ENCODE results near the gene GATAD2A. TPM values are rescaled to one million over a fixed set of nuclear protein-coding genes. Genes with fewer than 3 reads are reported as not detected.

The GATAD2A gene
- polyA plus RNA-seq, 1 donor (not counting 4 experiments of a cell fraction or from before 2014, with no cell fraction given), result 28.4 TPM

DNA sequence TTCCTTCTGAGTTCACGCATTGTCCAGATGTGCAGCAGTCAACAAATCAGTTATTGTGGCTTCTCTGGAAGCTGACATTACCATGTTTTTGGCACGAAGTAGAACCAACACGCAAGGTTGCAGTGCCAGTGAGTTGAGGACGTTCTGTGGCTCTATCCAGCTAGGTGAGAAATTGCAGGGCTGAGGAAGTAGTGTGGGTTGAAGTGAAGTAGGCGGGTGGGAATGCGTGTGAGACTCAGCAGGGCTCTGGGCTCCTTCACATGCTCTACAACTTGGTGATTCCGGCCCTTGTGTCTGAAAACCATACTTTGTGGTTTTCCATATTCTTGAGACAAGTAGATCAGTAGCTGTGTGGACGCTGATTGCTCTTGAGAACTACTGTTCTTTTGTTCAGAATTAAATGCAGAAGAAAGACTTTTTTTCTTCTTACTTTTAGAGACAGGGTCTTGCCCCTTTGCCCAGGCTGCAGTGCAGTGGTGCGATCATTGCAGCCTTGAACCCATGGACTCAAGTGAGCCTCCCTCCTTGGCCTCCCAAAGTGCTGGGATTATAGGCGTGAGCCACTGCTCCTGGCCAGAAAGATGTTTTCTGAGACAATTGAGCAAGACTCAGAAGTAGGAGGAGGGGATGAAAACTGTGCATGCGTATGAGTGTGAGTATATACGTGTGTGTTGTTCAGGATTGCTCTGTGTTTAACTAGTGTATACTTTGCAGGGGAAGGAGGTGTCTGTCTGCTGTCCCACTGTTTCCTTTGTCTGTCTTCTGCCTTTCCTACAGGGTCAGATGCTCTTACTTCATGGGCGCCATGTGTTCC, 46.2 kb downstream of the GATAD2A start:
- FAIRE-seq (no peak), DNase-seq (ENCODE audit: low read depth, low spot score) (no peak)
- H3K4me1 ChIP-seq (ENCODE audit: control insufficient read depth, extremely low read depth, insufficient read depth, low read length), result no peaks in the 10 kb centered on the region
- H3K79me2 ChIP-seq (ENCODE audit: control insufficient read depth, insufficient read depth, low read length), result peaks cover 92% of the 10 kb centered on the region
- H3K4me2 ChIP-seq (ENCODE audit: control insufficient read depth, extremely low read depth, insufficient read depth, low read depth, low read length), result no peak overlapping the region
- no peak overlapping the region for H3K9ac ChIP-seq (ENCODE audit: control insufficient read depth, extremely low read depth, insufficient read depth, low read length)
- H3K9me1 ChIP-seq (ENCODE audit: control insufficient read depth, extremely low read depth, insufficient read depth, low read length), result peaks cover 4% of the 10 kb centered on the region
- no peaks in the 10 kb centered on the region for H3K9me3 ChIP-seq (ENCODE audit: control insufficient read depth, low read depth, low read length)
- TF ChIP-seq, protein P1, sequence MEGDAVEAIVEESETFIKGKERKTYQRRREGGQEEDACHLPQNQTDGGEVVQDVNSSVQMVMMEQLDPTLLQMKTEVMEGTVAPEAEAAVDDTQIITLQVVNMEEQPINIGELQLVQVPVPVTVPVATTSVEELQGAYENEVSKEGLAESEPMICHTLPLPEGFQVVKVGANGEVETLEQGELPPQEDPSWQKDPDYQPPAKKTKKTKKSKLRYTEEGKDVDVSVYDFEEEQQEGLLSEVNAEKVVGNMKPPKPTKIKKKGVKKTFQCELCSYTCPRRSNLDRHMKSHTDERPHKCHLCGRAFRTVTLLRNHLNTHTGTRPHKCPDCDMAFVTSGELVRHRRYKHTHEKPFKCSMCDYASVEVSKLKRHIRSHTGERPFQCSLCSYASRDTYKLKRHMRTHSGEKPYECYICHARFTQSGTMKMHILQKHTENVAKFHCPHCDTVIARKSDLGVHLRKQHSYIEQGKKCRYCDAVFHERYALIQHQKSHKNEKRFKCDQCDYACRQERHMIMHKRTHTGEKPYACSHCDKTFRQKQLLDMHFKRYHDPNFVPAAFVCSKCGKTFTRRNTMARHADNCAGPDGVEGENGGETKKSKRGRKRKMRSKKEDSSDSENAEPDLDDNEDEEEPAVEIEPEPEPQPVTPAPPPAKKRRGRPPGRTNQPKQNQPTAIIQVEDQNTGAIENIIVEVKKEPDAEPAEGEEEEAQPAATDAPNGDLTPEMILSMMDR (optimal IDR thresholded peaks at IDR 0.05 in 1 of 3, IDR thresholded peaks at IDR 0.05 in 1 of 3, conservative IDR thresholded peaks at IDR 0.05 in 1 of 3; ENCODE audit: extremely low read depth in 1 of 3, insufficient read depth in 2 of 3, low read length in 3 of 3), result no peak
- TF ChIP-seq EZH2 (IDR thresholded peaks at IDR 0.05; ENCODE audit: low read length), result no peak
- peaks cover 40% of the 10 kb centered on the region for H4K20me1 ChIP-seq (ENCODE audit: control insufficient read depth, extremely low read depth, insufficient read depth, low read length)
- no peak overlapping the region for H3K27ac ChIP-seq (ENCODE audit: control insufficient read depth, insufficient read depth, low read length)
- dilution Hi-C loops (cut with MboI; ENCODE audit: extremely low pct_ligation_motif_present, low sequenced_read_pairs), result no loop called here
- H3K27me3 ChIP-seq (ENCODE audit: control insufficient read depth, extremely low read depth, insufficient read depth, low read length), result no peaks in the 10 kb centered on the region
- no peak overlapping the region for H2AFZ ChIP-seq (ENCODE audit: control insufficient read depth, low read length)
- H3K4me3 ChIP-seq (ENCODE audit: control insufficient read depth in 2 of 3, extremely low read depth in 1 of 3, insufficient read depth in 2 of 3, low read depth in 1 of 3, low read length in 3 of 3), result no peak overlapping the region
- H3K36me3 ChIP-seq (ENCODE audit: control insufficient read depth in 2 of 2, extremely low read depth in 1 of 2, insufficient read depth in 2 of 2, low read length in 2 of 2), result peaks cover 0 to 9% of the 10 kb centered on the region in 2 experiments

DNA sequence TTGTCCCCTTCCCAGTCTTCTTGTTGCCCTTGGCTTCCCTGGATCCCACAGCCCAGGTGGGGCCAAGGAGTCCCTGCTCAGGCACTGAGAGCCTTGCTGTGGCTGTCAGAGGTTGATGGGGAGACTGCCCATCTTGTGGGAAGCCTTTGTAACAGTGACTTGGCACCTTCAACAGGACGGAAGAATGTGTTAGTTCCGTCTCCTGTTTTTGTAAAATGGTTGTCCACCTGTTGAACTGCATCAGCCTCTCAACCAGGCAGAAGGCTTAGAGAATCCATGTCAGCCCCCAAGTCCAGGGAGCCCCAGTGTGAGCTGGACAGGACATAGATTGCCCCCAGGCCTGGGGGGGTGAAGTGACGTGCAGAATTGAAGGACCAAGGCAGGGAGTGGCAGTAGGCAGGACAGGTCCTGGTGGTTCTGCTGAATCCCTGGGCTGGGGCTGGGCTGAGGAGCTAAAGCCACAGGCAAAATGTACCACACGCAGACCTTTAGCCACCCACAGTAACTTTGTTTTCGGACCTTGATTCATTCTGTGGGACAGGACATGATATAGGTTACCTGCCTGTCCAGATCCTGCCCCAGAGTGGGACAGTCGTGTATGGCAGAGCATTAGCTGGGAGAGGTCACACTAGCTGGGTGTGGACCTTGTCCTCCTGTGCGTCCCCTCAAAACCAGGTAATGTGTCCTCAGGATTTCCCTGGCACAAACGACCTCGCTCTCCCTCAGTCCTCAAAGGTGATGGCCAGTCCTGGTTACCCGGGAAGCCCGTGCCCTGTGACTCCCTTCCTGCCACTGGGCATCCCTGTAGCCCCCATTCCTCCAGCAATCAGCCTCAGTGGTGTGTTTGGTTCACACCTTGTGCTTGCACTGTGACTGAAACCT, 47.0 kb downstream of the GATAD2A start:
- H3K79me2 ChIP-seq (ENCODE audit: control insufficient read depth, insufficient read depth, low read length), result peaks cover 90% of the 10 kb centered on the region
- DNase-seq (ENCODE audit: low read depth, low spot score), result no peak
- no peak for TF ChIP-seq EZH2 (IDR thresholded peaks at IDR 0.05; ENCODE audit: low read length)
- TF ChIP-seq, protein P1 (optimal IDR thresholded peaks at IDR 0.05 in 1 of 3, IDR thresholded peaks at IDR 0.05 in 1 of 3, conservative IDR thresholded peaks at IDR 0.05 in 1 of 3; ENCODE audit: extremely low read depth in 1 of 3, insufficient read depth in 2 of 3, low read length in 3 of 3), result no peak
- H3K4me3 ChIP-seq (ENCODE audit: control insufficient read depth in 2 of 3, extremely low read depth in 1 of 3, insufficient read depth in 2 of 3, low read depth in 1 of 3, low read length in 3 of 3), result no peak overlapping the region
- H3K27me3 ChIP-seq (ENCODE audit: control insufficient read depth, extremely low read depth, insufficient read depth, low read length), result no peaks in the 10 kb centered on the region
- H3K9me1 ChIP-seq (ENCODE audit: control insufficient read depth, extremely low read depth, insufficient read depth, low read length), result peaks cover 3% of the 10 kb centered on the region
- H3K9me3 ChIP-seq (ENCODE audit: control insufficient read depth, low read depth, low read length), result no peaks in the 10 kb centered on the region
- dilution Hi-C loops (cut with MboI; ENCODE audit: extremely low pct_ligation_motif_present, low sequenced_read_pairs), result no loop called here
- no peak overlapping the region for H3K4me2 ChIP-seq (ENCODE audit: control insufficient read depth, extremely low read depth, insufficient read depth, low read depth, low read length)
- H3K27ac ChIP-seq (ENCODE audit: control insufficient read depth, insufficient read depth, low read length), result no peak overlapping the region
- H2AFZ ChIP-seq (ENCODE audit: control insufficient read depth, low read length), result no peak overlapping the region
- H3K4me1 ChIP-seq (ENCODE audit: control insufficient read depth, extremely low read depth, insufficient read depth, low read length), result no peaks in the 10 kb centered on the region
- peaks cover 35% of the 10 kb centered on the region for H4K20me1 ChIP-seq (ENCODE audit: control insufficient read depth, extremely low read depth, insufficient read depth, low read length)
- no peak overlapping the region for H3K9ac ChIP-seq (ENCODE audit: control insufficient read depth, extremely low read depth, insufficient read depth, low read length)
- FAIRE-seq, result no peak
- H3K36me3 ChIP-seq (ENCODE audit: control insufficient read depth in 2 of 2, extremely low read depth in 1 of 2, insufficient read depth in 2 of 2, low read length in 2 of 2), result peaks cover 4 to 15% of the 10 kb centered on the region in 2 experiments
